Umbilical cord (tissue), 2 donors: Measurements from ENCODE around the gene ALKBH6. TPM values are rescaled to one million over a fixed set of nuclear protein-coding genes. Genes with fewer than 3 reads are reported as not detected.
A peak's percentile ranks its signal among the peaks of the same experiment; 100 is the strongest.

Experiments
- DNase-seq: peaks from one replicate; pipeline ENCODE4 v3.0.0-alpha.2; 2015; ENCODE audit warnings: low spot score
- total RNA-seq: library from RNA; depleted of rRNA; stranded (reverse); fragments of >200 nt; gene quantifications from one replicate; pipeline ENCODE4 v1.2.3, GENCODE V29; 2014; ENCODE audit warnings: low replicate concordance; ENCODE audit not compliant: insufficient read depth

The ALKBH6 gene
- total RNA-seq, 1 donor from 2014 or later: 27.2 TPM

GRCh38 chr19:36030264-36031148, 16.5 kb upstream of the ALKBH6 start:
- DNase-seq: no peak

GRCh38 chr19:36028313-36029041, 14.5 kb upstream of the ALKBH6 start:
- DNase-seq: no peak

- no peak for DNase-seq
Observed at GRCh38 chr19:36027696-36028095, 13.7 kb upstream of the ALKBH6 start.

GRCh38 chr19:36026091-36026876, 12.3 kb upstream of the ALKBH6 start:
- DNase-seq: no peak

DNA sequence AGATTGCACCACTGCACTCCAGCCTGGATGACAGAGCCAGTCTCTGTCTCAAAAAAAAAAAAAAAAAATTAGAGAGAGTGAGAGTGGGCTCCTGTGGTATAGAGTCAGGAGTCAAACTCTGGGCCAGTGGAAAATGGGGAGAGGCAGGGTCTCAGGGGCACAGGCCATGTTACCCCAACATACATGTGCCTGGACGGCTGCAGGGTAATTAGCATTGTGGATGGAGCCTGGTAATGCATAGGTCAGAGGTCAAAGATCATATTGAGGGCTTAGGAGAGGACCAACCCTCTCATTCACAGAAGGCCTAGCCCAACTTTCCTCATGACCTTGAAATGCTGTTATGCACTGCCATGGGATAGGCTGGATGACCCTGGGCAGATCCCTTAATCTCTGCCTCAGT, 11.5 kb upstream of the ALKBH6 start:
- no peak for DNase-seq

GRCh38 chr19:36023432-36023831, 9.4 kb upstream of the ALKBH6 start:
- no peak for DNase-seq

DNA sequence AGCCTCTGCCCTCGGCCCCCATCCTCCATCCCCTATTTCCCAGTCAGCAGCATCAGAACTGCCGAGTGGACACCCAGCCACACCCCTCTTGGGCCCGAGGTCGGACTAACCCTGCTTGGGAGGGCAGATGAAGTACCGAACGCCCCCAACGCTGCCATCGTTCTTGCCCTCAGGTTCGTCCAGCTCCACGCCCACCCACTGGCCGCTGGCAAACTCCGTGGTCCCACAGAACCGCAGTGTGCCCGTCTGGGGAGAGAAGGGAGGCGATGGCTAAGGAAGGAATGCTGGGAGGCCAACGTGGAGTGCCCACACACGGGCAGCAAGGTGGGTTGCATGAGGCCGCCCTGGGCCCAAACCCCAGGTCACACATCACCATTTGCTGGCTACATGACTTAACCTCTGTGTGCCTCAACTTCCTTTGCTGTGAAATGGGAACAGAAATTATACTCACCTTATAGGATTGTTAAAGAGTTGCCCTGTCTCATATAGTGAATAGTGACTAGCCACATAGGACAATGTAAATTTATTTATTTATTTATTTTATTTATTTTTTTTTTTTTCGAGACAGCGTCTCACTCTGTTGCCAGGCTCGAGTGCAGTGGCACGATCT, 5.2 kb upstream of the ALKBH6 start:
- DNase-seq: no peak

GRCh38 chr19:36013280-36014011, 567 bp downstream of the ALKBH6 start:
- no peak for DNase-seq

GRCh38 chr19:36010402-36010801, 3.6 kb downstream of the ALKBH6 start:
- no peak for DNase-seq

- no peak for DNase-seq
Observed at GRCh38 chr19:36009633-36010379, 4.2 kb downstream of the ALKBH6 start.

DNA sequence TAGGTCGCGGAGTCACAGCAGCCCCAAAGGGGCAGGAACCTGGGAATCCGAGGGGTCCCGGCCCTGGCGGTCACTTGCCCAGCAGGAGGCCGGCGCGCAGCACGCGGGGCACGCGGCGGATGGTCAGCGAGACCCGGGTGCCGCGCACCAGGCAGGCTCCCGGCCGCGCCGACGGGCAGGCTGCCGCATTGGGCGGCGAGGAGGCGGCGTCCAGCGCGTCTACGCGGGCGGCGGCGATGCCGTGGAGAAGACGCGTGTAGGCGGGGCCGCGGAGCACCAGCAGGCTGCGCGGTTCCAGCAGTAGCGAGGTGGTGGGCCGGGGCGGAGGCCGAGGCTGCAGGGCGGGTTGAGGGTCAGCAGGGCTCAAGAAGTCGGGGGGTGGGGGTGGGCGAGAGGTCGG, 4.8 kb downstream of the ALKBH6 start:
- DNase-seq: peak; percentile 61

DNA sequence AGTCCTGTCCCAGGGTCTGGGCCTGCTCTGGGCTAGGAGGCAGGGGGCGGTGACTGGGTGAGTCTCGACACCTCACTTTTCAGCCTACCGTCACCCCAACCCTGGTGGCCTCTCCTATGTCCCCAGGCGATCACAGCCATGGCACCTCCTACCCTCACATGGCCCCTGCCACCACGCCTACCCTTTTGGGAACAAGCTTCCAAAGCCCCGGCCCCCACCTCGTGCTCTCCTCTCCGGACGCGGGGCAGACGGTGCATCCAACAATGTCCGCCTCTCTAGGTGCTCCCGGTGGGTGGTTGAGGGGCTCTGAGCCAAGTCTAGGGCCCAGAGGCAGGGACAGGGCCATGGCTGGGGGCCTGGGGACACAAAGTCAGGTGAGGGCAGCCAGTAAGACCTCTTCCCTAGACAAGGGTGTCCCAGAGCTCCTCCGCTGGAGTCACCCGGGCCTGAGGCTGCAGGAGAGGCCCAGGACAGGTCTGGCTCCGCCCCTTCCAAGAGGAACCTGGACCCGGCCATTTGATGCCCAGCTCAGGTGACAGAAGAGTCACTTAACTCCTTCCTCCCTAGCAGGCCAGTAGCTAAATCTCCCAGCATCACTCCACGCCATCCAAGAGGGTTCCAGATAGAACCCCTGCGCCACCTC, 5.6 kb downstream of the ALKBH6 start, which contains the start of gene SYNE4:
Gene SYNE4 (minus strand): TSS at position 478 of the 643 bp plus-strand sequence. CDS start 132 bp downstream, at position 346.
- no peak for DNase-seq

DNA sequence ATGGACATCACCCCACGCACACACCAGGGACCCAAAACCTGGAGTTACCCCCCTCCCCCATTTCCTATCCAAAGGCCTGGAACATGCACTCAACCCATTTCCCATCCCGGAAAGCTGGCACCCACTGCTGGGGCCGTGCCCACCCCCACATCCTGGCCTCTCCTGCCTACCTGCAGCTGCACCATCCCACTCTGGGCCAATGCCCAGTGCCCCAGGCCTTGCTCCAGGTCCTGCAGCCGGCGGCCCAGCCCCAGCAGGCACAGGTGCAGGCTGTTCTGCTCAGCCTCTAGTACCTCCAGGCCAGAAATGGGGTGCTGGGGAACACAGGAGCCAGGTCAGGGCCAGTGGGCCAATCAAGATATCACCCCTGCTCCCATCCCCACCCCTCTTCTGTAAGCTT, 7.1 kb downstream of the ALKBH6 start:
- DNase-seq: no peak

DNA sequence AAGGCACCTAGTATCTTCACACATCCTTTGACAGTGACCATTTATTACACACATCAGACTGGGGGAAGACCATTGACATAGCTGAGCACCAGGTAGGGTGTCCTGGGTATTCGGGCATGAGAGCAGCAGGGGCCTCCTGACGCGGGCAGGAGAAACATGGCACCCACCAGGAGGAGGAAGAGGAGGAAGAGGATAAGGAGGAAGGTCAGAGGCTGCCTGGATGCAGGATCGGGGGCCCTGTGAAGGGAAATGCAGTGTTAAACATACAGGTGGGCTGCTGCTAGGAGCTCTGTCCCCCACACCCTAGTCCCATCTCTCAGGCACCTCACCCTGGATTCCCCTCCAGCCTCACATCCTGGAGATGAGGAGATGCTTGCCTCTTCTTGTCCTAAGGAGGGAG, 10.7 kb downstream of the ALKBH6 start:
- no peak for DNase-seq

GRCh38 chr19:36001605-36002004, 12.4 kb downstream of the ALKBH6 start:
- DNase-seq: no peak

DNA sequence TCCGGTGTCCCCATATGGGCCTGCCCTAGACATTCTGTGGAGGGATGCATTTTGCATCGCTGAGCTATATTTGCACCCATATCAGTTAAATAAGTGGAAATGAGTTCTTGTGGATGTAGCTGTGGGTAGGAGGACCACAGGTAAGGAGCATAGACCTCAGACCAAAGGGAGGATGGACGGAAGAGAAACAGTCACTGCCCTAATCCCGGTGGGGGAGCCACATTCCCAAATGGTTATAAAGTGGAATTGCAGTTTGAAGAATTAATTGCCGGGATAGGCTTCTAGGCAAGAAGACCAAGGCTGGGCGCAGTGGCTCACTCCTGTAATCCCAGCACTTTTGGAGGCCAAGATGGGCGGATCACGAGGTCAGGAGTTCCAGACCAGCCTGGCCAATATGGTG, 17.2 kb downstream of the ALKBH6 start:
- no peak for DNase-seq

GRCh38 chr19:35995048-35995993, 18.7 kb downstream of the ALKBH6 start, which contains the start of gene SDHAF1:
Gene SDHAF1, plus strand, starts transcription at chr19:35995188. Its CDS starts 87 bp downstream, at chr19:35995275.
- DNase-seq: peak; percentile 97

DNA sequence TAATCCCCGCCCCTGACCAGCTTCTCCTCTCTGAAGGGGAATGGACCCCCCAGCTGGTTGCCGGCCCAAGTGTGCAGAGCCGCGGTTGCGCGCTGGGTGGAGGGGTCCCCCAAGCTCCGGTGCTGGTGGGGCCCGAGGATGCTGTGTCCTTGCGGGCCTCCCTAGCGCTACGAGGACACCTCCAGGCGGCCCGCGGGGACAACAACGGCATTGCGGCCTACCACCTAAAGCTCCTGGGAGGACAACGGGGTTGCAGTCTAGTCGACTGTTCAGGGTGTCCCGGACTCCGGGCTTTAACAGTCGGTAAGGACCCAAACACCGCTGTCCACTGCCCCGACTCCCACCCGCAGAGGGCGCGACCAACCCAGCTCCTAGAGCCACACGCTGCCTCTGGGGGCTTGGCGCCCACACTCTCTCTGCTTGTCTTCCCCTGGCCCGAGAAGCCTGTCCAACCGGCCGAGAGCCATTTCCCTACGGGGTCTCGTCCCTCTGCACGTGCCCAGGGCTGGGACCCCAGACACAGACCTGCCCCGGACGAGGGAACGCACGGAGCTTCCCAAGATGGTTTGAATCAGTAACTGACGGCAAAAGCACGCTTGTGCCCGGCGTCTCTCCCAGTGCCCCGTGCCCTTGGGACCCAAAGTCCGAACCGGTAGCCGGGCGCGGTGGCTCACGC, 20.0 kb downstream of the ALKBH6 start:
- DNase-seq: peak; percentile 21
